Osteoblast (primary cell): Measurements from ENCODE around the gene EGLN3. TPM values are rescaled to one million over a fixed set of nuclear protein-coding genes. Genes with fewer than 3 reads are reported as not detected.

Experiments
- DNase-seq: peaks from one replicate; pipeline ENCODE4 v3.0.0; 2011; ENCODE audit warnings: low spot score, mixed read lengths; ENCODE audit not compliant: insufficient read length; ENCODE audit errors: missing footprints
- H2AFZ ChIP-seq: 2 replicates; pipeline ENCODE4 v1.6.0; 2011; ENCODE audit warnings: mild to moderate bottlenecking, low read length
- H3K27ac ChIP-seq: 2 replicates; pipeline ENCODE4 v1.5.1; 2011; ENCODE audit warnings: mild to moderate bottlenecking, low read depth, low read length, moderate library complexity
- H3K27me3 ChIP-seq: 2 replicates; pipeline ENCODE4 v1.6.0; 2012; ENCODE audit warnings: mild to moderate bottlenecking, control low read depth, inconsistent platforms, low read length, moderate library complexity; ENCODE audit not compliant: insufficient read depth
- H3K36me3 ChIP-seq: 2 replicates; pipeline ENCODE4 v1.5.1; 2011; ENCODE audit warnings: mild to moderate bottlenecking, low read length, control low read depth, moderate library complexity; ENCODE audit not compliant: insufficient read depth
- H3K4me1 ChIP-seq: 2 replicates; pipeline ENCODE4 v1.5.1; 2011; ENCODE audit warnings: mild to moderate bottlenecking, low read length, control low read depth, moderate library complexity; ENCODE audit not compliant: insufficient read depth
- H3K4me2 ChIP-seq: 2 replicates; pipeline ENCODE4 v1.6.0; 2011; ENCODE audit warnings: mild to moderate bottlenecking, low read length; ENCODE audit not compliant: insufficient read depth
- H3K4me3 ChIP-seq: fragments of 200-600 bp; sonication (generic); 3 replicates; pipeline ENCODE4 v1.5.1; 2012; ENCODE audit warnings: mild to moderate bottlenecking, low read length, inconsistent platforms; ENCODE audit not compliant: insufficient read depth
- H3K79me2 ChIP-seq: 2 replicates; pipeline ENCODE4 v1.6.0; 2012; ENCODE audit warnings: mild to moderate bottlenecking, low read length, control low read depth, inconsistent platforms; ENCODE audit not compliant: insufficient read depth
- H3K9me3 ChIP-seq: 2 replicates; pipeline ENCODE4 v1.5.1; 2011; ENCODE audit warnings: low read depth, low read length, control low read depth
- H4K20me1 ChIP-seq: 2 replicates; pipeline ENCODE4 v1.6.0; 2012; ENCODE audit warnings: mild to moderate bottlenecking, low read length, control low read depth; ENCODE audit not compliant: insufficient read depth
- CTCF ChIP-seq: IDR thresholded peaks from 2 replicates; pipeline ENCODE4 v1.5.1; 2011; ENCODE audit warnings: mild to moderate bottlenecking, low read depth, low read length, moderate library complexity; ENCODE audit errors: extremely low read depth
- total RNA-seq: library from RNA; depleted of rRNA; stranded (reverse); fragments of >200 nt; gene quantifications from 2 replicates; pipeline ENCODE4 v1.2.3, GENCODE V29; 2012

EGLN3 gene
- total RNA-seq, 1 donor = under 0.01 TPM

GRCh38 chr14:33901426-33902155, 49.3 kb downstream of the EGLN3 start:
- no peaks in the 10 kb centered on the region for H3K36me3 ChIP-seq
- no peak overlapping the region for H2AFZ ChIP-seq
- no peaks in the 10 kb centered on the region for H3K79me2 ChIP-seq
- no peaks in the 10 kb centered on the region for H3K27me3 ChIP-seq
- no peak overlapping the region for H3K4me2 ChIP-seq
- no peak for TF ChIP-seq CTCF
- H3K27ac ChIP-seq = no peak overlapping the region
- DNase-seq = no peak
- no peaks in the 10 kb centered on the region for H3K4me1 ChIP-seq
- H3K9me3 ChIP-seq = no peaks in the 10 kb centered on the region
- H4K20me1 ChIP-seq = no peaks in the 10 kb centered on the region
- no peak overlapping the region for H3K4me3 ChIP-seq

GRCh38 chr14:33900706-33901105, 50.2 kb downstream of the EGLN3 start:
- H4K20me1 ChIP-seq = no peaks in the 10 kb centered on the region
- no peak for TF ChIP-seq CTCF
- no peak overlapping the region for H2AFZ ChIP-seq

GRCh38 chr14:33899723-33900341, 51.0 kb downstream of the EGLN3 start:
- TF ChIP-seq CTCF = no peak
- no peak for DNase-seq
- Histone ChIP-seq H3K36me3 (no peaks in the 10 kb centered on the region), H3K79me2 (no peaks in the 10 kb centered on the region), H3K4me3 (no peak overlapping the region), H3K4me2 (no peak overlapping the region), H3K9me3 (no peaks in the 10 kb centered on the region), H4K20me1 (no peaks in the 10 kb centered on the region), H3K27ac (no peak overlapping the region), H3K27me3 (no peaks in the 10 kb centered on the region), H3K4me1 (no peaks in the 10 kb centered on the region), H2AFZ (no peak overlapping the region)

More at GRCh38 chr14:33900706-33901105, 50.2 kb downstream of the EGLN3 start:
- Histone ChIP-seq H3K4me1 (no peaks in the 10 kb centered on the region), H3K4me2 (no peak overlapping the region), H3K79me2 (no peaks in the 10 kb centered on the region), H3K9me3 (no peaks in the 10 kb centered on the region), H3K4me3 (no peak overlapping the region), H3K27me3 (no peaks in the 10 kb centered on the region), H3K36me3 (no peaks in the 10 kb centered on the region), H3K27ac (no peak overlapping the region)
- no peak for DNase-seq

GRCh38 chr14:33897878-33898535, 52.9 kb downstream of the EGLN3 start:
- H3K4me3 ChIP-seq = no peak overlapping the region
- no peaks in the 10 kb centered on the region for H4K20me1 ChIP-seq
- no peak overlapping the region for H3K27ac ChIP-seq
- DNase-seq = no peak
- H3K27me3 ChIP-seq = no peaks in the 10 kb centered on the region
- H3K4me2 ChIP-seq = no peak overlapping the region
- H3K9me3 ChIP-seq = no peaks in the 10 kb centered on the region
- no peak for TF ChIP-seq CTCF
- no peaks in the 10 kb centered on the region for H3K79me2 ChIP-seq
- no peak overlapping the region for H2AFZ ChIP-seq
- H3K36me3 ChIP-seq = no peaks in the 10 kb centered on the region
- H3K4me1 ChIP-seq = no peaks in the 10 kb centered on the region
